GM23338 (cell line): ENCODE data around the gene PUDP.

Source experiments
- EZH2 ChIP-seq: fragments of 200-600 bp; sonication (generic); IDR thresholded peaks from one replicate; pipeline ENCODE4 v1.8.0; 2017; ENCODE audit warnings: antibody characterized with exemption, mild to moderate bottlenecking, low read depth; ENCODE audit not compliant: unreplicated experiment
- EZH2phosphoT487 ChIP-seq: fragments of 200-600 bp; sonication (generic); IDR thresholded peaks from one replicate; pipeline ENCODE4 v1.8.1; 2018; ENCODE audit warnings: antibody characterized with exemption; ENCODE audit not compliant: unreplicated experiment
- JUNB ChIP-seq: IDR thresholded peaks from one replicate; pipeline ENCODE4 v1.6.1; 2016; ENCODE audit warnings: antibody characterized with exemption; ENCODE audit not compliant: unreplicated experiment
- POLR2AphosphoS5 ChIP-seq: IDR thresholded peaks from 2 replicates; pipeline ENCODE4 v1.6.1; 2016; ENCODE audit warnings: antibody characterized with exemption, low read depth
- STAT1 ChIP-seq: IDR thresholded peaks from one replicate; pipeline ENCODE4 v1.6.1; 2016; ENCODE audit warnings: antibody characterized with exemption; ENCODE audit not compliant: unreplicated experiment
- TF ChIP-seq, protein P1 (sequence below), 2 experiments: fragments of 200-600 bp in 1 of 2; sonication (generic) in 1 of 2; conservative IDR thresholded peaks; 2 replicates each; pipeline versions ENCODE4 v1.5.1 to v1.6.1; 2016 to 2017; ENCODE audit warnings: antibody characterized with exemption in 2 of 2, low read depth in 2 of 2, mild to moderate bottlenecking in 2 of 2, moderate library complexity in 1 of 2
- TF ChIP-seq, protein P2 (sequence below): IDR thresholded peaks from one replicate; pipeline ENCODE4 v1.6.1; 2018; ENCODE audit warnings: antibody characterized with exemption; ENCODE audit not compliant: unreplicated experiment

DNA sequence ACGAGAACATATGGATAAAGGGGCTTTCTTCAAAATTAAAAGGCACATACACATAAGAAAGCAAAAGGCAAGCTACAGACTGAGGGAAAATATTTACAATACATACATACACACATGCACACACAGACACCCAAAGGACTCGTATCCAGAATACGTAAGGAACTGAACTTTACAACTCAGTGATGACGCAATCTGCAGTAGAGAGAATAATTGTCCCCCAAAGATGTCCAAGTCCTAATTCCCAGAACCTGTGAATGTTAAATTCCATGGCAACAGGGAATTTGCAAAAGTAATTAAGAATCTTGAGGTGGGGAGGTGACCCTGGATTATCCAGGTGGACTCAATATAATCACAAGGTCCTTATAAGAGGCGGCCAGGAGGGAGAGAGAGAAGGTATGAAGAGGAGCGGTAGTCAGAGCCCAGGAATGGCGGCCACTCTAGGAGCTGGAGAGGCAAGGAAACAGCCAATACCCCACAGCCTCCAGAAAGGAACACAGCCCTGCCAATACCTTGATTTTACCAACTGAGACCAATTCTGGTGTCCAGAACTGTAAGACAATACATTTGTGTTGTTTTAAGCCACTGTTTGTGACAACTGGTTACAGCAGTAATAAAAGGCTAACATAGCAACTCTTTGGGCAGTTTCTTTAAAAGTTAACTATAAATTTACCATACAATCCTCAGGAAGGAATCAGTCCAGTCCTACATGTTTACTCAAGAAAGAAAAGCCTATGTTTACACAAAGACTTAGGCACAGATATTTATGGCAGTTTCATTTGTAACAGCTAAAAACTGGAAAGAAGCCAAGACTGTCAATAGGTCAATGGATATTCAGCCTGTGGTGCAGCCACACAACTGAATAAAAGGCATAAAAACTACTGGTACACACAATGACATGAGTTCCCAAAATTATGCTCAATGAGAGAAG, 27.7 kb downstream of the PUDP start:
- no peak for TF ChIP-seq POLR2AphosphoS5
- TF ChIP-seq, protein P1, sequence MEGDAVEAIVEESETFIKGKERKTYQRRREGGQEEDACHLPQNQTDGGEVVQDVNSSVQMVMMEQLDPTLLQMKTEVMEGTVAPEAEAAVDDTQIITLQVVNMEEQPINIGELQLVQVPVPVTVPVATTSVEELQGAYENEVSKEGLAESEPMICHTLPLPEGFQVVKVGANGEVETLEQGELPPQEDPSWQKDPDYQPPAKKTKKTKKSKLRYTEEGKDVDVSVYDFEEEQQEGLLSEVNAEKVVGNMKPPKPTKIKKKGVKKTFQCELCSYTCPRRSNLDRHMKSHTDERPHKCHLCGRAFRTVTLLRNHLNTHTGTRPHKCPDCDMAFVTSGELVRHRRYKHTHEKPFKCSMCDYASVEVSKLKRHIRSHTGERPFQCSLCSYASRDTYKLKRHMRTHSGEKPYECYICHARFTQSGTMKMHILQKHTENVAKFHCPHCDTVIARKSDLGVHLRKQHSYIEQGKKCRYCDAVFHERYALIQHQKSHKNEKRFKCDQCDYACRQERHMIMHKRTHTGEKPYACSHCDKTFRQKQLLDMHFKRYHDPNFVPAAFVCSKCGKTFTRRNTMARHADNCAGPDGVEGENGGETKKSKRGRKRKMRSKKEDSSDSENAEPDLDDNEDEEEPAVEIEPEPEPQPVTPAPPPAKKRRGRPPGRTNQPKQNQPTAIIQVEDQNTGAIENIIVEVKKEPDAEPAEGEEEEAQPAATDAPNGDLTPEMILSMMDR (conservative IDR thresholded peaks at IDR 0.05; ENCODE audit: low read depth in 2 of 2), result no peak
- TF ChIP-seq JUNB, result no peak
- TF ChIP-seq, protein P2, sequence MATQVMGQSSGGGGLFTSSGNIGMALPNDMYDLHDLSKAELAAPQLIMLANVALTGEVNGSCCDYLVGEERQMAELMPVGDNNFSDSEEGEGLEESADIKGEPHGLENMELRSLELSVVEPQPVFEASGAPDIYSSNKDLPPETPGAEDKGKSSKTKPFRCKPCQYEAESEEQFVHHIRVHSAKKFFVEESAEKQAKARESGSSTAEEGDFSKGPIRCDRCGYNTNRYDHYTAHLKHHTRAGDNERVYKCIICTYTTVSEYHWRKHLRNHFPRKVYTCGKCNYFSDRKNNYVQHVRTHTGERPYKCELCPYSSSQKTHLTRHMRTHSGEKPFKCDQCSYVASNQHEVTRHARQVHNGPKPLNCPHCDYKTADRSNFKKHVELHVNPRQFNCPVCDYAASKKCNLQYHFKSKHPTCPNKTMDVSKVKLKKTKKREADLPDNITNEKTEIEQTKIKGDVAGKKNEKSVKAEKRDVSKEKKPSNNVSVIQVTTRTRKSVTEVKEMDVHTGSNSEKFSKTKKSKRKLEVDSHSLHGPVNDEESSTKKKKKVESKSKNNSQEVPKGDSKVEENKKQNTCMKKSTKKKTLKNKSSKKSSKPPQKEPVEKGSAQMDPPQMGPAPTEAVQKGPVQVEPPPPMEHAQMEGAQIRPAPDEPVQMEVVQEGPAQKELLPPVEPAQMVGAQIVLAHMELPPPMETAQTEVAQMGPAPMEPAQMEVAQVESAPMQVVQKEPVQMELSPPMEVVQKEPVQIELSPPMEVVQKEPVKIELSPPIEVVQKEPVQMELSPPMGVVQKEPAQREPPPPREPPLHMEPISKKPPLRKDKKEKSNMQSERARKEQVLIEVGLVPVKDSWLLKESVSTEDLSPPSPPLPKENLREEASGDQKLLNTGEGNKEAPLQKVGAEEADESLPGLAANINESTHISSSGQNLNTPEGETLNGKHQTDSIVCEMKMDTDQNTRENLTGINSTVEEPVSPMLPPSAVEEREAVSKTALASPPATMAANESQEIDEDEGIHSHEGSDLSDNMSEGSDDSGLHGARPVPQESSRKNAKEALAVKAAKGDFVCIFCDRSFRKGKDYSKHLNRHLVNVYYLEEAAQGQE, result no peak
- TF ChIP-seq EZH2phosphoT487, result no peak
- TF ChIP-seq STAT1, result no peak
- TF ChIP-seq EZH2, result no peak
